HG03521 (cell line): ENCODE measurements around the gene SH3PXD2A.
"Not testable (repeated sequence)": the region's sequence is repeated elsewhere in the genome, so short reads cannot be mapped to it uniquely, and the experiment has no call there.

Source experiments
- ATAC-seq: cut with Tn5 transposase; IDR thresholded peaks from one replicate; pipeline ENCODE4 v1.9.1; 2021; ENCODE audit warnings: mild to moderate bottlenecking, moderate library complexity; ENCODE audit not compliant: unreplicated experiment

The SH3PXD2A gene

GRCh38 chr10:103849880-103850571 is 5.3 kb downstream of the SH3PXD2A start:
- no peak for ATAC-seq

GRCh38 chr10:103849212-103849877 is 6.0 kb downstream of the SH3PXD2A start:
- ATAC-seq: no peak

GRCh38 chr10:103847909-103848468 is 7.4 kb downstream of the SH3PXD2A start:
- no peak for ATAC-seq

- no peak for ATAC-seq
These were observed 8.0 kb downstream of the SH3PXD2A start for GRCh38 chr10:103847346-103847745.

- no peak for ATAC-seq
These were observed 9.4 kb downstream of the SH3PXD2A start for GRCh38 chr10:103845972-103846371.

- not testable (repeated sequence) for ATAC-seq
These were observed 10.0 kb downstream of the SH3PXD2A start for GRCh38 chr10:103845346-103845745.

- no peak for ATAC-seq
These were observed 11.4 kb downstream of the SH3PXD2A start for GRCh38 chr10:103843854-103844570.

- no peak for ATAC-seq
These were observed 12.3 kb downstream of the SH3PXD2A start for GRCh38 chr10:103843045-103843444.

- ATAC-seq: no peak
These were observed 12.8 kb downstream of the SH3PXD2A start for GRCh38 chr10:103842605-103843004.

GRCh38 chr10:103841519-103841918 is 13.9 kb downstream of the SH3PXD2A start:
- ATAC-seq: no peak

- ATAC-seq: no peak
These were observed 14.7 kb downstream of the SH3PXD2A start for GRCh38 chr10:103840740-103841070.

- no peak for ATAC-seq
These were observed 15.3 kb downstream of the SH3PXD2A start for GRCh38 chr10:103839872-103840739.

GRCh38 chr10:103839519-103839871 is 15.9 kb downstream of the SH3PXD2A start:
- no peak for ATAC-seq

- no peak for ATAC-seq
These were observed 16.4 kb downstream of the SH3PXD2A start for GRCh38 chr10:103838862-103839518.

- no peak for ATAC-seq
These were observed 17.3 kb downstream of the SH3PXD2A start for GRCh38 chr10:103838070-103838395.

- ATAC-seq: no peak
These were observed 17.9 kb downstream of the SH3PXD2A start for GRCh38 chr10:103837370-103838069.

- ATAC-seq: no peak
These were observed 18.5 kb downstream of the SH3PXD2A start for GRCh38 chr10:103836861-103837260.

GRCh38 chr10:103836273-103836672 is 19.1 kb downstream of the SH3PXD2A start:
- no peak for ATAC-seq

GRCh38 chr10:103835096-103836050 is 20.0 kb downstream of the SH3PXD2A start:
- no peak for ATAC-seq
